ENCODE measurements around the gene P2RY12. TPM values are rescaled to one million over a fixed set of nuclear protein-coding genes. Genes with fewer than 3 reads are reported as not detected.

The P2RY12 gene
- total and polyA plus RNA-seq, 2 of the 8 experiments (the other 6 are each of a cell fraction or from before 2014, with no cell fraction given): not detected

- Histone ChIP-seq H3K79me1 (ENCODE audit: low read depth, low read length) (no peaks in the 10 kb centered on the region), H3K79me2 (ENCODE audit: control insufficient read depth in 1 of 2, insufficient read depth in 2 of 2, low read length in 2 of 2) (no peaks in the 10 kb centered on the region), H2BK12ac (ENCODE audit: low read depth, low read length) (no peak overlapping the region), H3K23ac (ENCODE audit: insufficient read length) (no peak overlapping the region), H4K8ac (ENCODE audit: extremely low read depth, insufficient read depth, low read length) (no peak overlapping the region), H3K27ac (ENCODE audit: low read depth, low read length) (no peak overlapping the region), H3K4me3 (ENCODE audit: extremely low read depth in 1 of 4, insufficient read depth in 2 of 4, low read depth in 3 of 4, low read length in 4 of 4) (no peak overlapping the region), H2BK5ac (ENCODE audit: low read depth, low read length) (no peak overlapping the region), H3K36me3 (ENCODE audit: control insufficient read depth in 2 of 4, insufficient read depth in 4 of 4, low read length in 3 of 4) (no peaks in the 10 kb centered on the region), H3K4me2 (ENCODE audit: insufficient read depth in 1 of 2, low read depth in 2 of 2, low read length in 2 of 2) (no peak overlapping the region), H2AFZ (ENCODE audit: low read length) (no peak overlapping the region), H4K91ac (replicated peaks; ENCODE audit: insufficient read length, low read length) (no peak overlapping the region), H3K18ac (ENCODE audit: extremely low read depth, low read length) (no peak overlapping the region), H3K9ac (replicated peaks in 1 of 4; ENCODE audit: extremely low read depth in 1 of 4, low read depth in 3 of 4, low read length in 3 of 4) (no peak overlapping the region), H2BK15ac (ENCODE audit: low read length) (no peak overlapping the region), H4K20me1 (replicated peaks in 1 of 2; ENCODE audit: control insufficient read depth in 1 of 2, insufficient read depth in 2 of 2, low read length in 2 of 2) (no peaks in the 10 kb centered on the region), H3K14ac (ENCODE audit: insufficient read length) (no peak overlapping the region), H3K4ac (replicated peaks; ENCODE audit: insufficient read length, low read depth, low read length) (no peak overlapping the region), H3K27me3 (replicated peaks in 1 of 4; ENCODE audit: control insufficient read depth in 3 of 4, extremely low read depth in 1 of 4, insufficient read depth in 3 of 4, low read length in 3 of 4) (no peaks in the 10 kb centered on the region), H3K23me2 (ENCODE audit: low read depth, low read length) (no peaks in the 10 kb centered on the region), H2BK120ac (replicated peaks; ENCODE audit: low read depth, low read length) (no peak overlapping the region), H3K9me3 (ENCODE audit: insufficient read depth in 2 of 2, low read depth in 1 of 2, low read length in 1 of 2) (no peaks in the 10 kb centered on the region), H4K5ac (ENCODE audit: insufficient read length, low read depth, low read length) (no peak overlapping the region), H2BK20ac (ENCODE audit: low read length) (no peak overlapping the region), H2AK5ac (ENCODE audit: low read depth, low read length) (no peak overlapping the region), H3K4me1 (replicated peaks in 1 of 4; ENCODE audit: control insufficient read depth in 3 of 4, insufficient read depth in 4 of 4, low read length in 3 of 4) (peaks cover under 1 to 6% (median 4%) of the 10 kb centered on the region in 4 experiments; a peak in 4 of 7 replicates), H3K56ac (replicated peaks; ENCODE audit: insufficient read length, low read depth, low read length) (no peak overlapping the region)
- DNase-seq (ENCODE audit: low read depth in 1 of 2, low spot score in 2 of 2): no peak
- POLR2A ChIA-PET (ENCODE audit: partially characterized antibody): no interaction called here
- no peak for FAIRE-seq
- CTCF ChIA-PET (ENCODE audit: partially characterized antibody): interaction anchor here (1.0 to 1.1 kb wide), 2 partner anchors 10 to 11 kb away, joined by 3 to 4 read pairs; no protein-coding TSS in a partner anchor
- TF ChIP-seq NANOG (IDR thresholded peaks at IDR 0.05; ENCODE audit: insufficient read depth, low read depth, low read length, poor library complexity, severe bottlenecking): no peak
- no peak for TF ChIP-seq MAFK (IDR thresholded peaks at IDR 0.05; ENCODE audit: low read depth, low read length)
- TF ChIP-seq SRF (IDR thresholded peaks at IDR 0.05; ENCODE audit: low read depth, low read length): no peak
- no peak for TF ChIP-seq HDAC2 (IDR thresholded peaks at IDR 0.05; ENCODE audit: borderline replicate concordance in 1 of 2, low read depth in 2 of 2, low read length in 2 of 2)
- TF ChIP-seq YY1 (IDR thresholded peaks at IDR 0.05; ENCODE audit: low read depth, low read length): no peak
- no peak for TF ChIP-seq CHD2 (IDR thresholded peaks at IDR 0.05; ENCODE audit: low read length)
- no peak for TF ChIP-seq FOSL1 (IDR thresholded peaks at IDR 0.05; ENCODE audit: insufficient read depth, low read depth, low read length)
- TF ChIP-seq MAX (IDR thresholded peaks at IDR 0.05): no peak
- no peak for TF ChIP-seq USF2 (IDR thresholded peaks at IDR 0.05; ENCODE audit: low read length)
- no peak for TF ChIP-seq TAF1 (IDR thresholded peaks at IDR 0.05; ENCODE audit: low read depth, low read length)
- TF ChIP-seq CBX5 (IDR thresholded peaks at IDR 0.05; ENCODE audit: low read depth, low read length): no peak
- no peak for TF ChIP-seq CEBPB (IDR thresholded peaks at IDR 0.05; ENCODE audit: low read depth, low read length)
- no peak for TF ChIP-seq CBX8 (IDR thresholded peaks at IDR 0.05; ENCODE audit: borderline replicate concordance, low read depth, low read length)
- TF ChIP-seq BRCA1 (IDR thresholded peaks at IDR 0.05; ENCODE audit: low read depth, low read length): no peak
- TF ChIP-seq CHD1 (IDR thresholded peaks at IDR 0.05; ENCODE audit: low read depth, low read length): no peak
Measured at GRCh38 chr3:151318313-151318712, 66.2 kb downstream of the P2RY12 start.

Data from H1 (cell line).